NCI-H524 treated with DMSO at 0.1 percent for 48 hours (cell line): Measurements from ENCODE around the gene TMEM50B.
"Not testable (repeated sequence)": the region's sequence is repeated elsewhere in the genome, so short reads cannot be mapped to it uniquely, and the experiment has no call there.

Experiments used
- DNase-seq: peaks from one replicate; lab custom pipeline; 2025; lab: John Stamatoyannopoulos, UW

TMEM50B gene

DNA sequence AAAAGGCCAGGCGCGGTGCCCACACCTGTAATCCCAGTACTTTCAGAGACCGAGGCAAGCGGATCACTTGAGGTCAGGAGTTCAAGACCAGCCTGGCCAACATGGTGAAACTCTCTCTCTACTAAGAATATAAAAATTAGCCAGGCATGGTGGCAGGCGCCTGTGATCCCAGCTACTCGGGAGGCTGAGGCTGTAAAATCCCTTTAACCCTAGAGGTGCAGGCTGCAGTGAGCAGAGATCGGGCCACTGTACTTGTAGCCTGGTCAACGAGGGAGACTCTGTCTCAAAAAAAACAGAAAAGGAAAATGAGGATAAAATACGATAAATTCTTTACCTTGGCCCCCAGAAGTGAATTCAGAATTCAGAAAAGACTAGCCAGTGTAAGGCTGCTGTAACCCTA is 1.6 kb downstream of the TMEM50B start:
- DNase-seq: no peak

DNA sequence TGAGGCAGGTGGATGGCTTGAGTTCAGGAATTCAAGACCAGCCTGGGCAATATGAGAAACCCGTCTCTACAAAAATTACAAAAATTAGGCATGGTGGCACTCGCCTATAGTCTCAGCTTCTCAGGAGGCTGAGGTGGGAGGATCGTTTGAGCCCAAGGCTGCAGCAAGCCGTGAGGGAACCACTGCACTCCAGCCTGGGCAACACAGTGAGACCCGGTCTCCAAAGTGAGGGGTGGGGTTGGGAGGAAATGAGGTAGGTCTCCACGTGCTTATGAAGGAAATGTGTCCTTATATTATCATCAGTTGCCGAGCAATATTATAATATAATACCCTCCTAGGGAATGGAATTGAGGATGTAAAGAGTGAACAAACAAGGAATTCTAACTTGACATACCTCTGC is 2.7 kb downstream of the TMEM50B start:
- no peak for DNase-seq

DNA sequence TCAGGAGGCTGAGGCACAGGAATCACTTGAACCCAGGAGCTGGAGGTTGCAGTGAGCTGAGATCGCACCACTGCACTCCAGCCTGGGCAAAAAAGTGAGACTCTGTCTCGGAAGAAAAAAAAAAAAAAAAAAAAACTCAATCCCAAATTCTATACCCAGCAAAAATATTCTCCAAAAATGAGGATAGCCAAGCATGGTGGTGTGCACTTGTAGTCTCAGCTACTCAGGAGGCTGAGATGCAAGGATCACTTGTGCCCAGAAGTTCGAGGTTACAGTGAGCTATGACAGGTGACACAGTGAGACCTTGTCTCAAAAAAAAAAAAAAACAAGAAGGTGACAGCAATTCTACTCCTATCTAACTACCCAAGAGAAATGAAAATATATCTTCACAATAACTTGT is 6.4 kb downstream of the TMEM50B start:
- no peak for DNase-seq

DNA sequence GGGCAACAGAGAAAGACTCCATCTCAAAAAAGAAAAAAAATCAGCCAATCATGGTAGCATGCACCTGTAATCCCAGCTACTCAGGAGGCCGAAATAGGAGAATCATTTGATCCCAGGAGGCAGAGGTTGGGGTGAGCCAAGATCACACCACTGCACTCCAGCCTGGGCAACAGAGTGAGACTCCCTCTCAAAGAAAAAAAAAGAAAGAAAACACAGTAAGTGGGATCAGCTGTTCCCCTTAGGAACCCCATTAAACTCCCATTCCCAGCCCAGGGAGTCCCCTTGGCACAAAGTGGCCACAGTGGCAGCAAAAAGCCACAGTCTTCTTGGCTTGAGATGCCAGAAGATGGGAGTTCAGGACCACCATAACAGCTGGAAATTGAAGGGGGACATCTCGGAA is 9.1 kb downstream of the TMEM50B start:
- no peak for DNase-seq

DNA sequence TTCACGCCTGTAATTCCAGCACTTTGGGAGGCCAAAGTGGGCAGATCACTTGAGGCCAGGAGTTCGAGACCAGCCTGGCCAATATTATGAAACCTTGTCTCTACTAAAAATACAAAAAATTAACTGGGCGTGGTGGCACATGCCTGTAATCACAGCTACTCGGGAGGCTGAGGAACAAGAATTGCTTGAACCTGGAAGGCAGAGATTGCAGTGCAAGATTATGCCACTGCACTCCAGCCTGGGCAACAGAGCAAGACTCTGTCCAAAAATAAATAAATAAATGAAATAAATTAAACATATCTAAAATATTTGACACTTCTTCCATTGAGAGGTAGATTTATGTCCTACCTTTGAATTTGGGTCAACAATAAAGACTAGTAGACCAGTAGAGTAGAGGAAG is 10.6 kb downstream of the TMEM50B start:
- not testable (repeated sequence) for DNase-seq

DNA sequence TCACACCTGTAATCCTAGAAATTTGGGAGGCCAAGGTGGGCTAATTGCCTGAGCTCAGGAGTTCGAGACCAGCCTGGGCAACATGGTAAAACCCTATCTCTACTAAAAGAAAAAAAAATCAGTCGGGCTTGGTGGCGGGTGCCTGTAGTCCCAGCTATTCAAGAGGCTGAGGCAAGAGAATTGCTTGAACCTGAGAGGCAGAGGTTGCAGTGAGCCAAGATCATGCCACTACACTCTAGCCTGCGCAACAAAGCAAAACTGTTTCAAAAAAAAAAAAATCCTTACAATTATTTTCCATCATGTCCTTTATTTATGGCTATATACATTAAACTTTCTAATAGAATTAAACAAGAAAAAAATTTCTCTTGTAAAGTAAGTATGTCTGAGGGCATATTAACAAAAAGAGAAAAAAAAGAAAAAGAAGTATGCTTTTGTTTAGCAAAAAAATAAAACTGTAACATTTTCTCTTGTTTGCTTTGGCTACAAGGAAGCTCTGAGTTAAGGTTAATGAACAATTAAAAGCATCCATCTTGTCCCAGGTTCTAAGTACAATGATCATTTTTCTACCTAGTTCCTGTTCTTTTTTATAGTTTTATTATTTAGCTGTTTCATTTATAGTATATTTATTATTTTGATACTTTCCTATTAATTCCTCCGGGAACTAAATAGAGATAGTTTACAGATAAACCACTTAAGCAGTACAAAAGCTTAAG is 18.1 kb downstream of the TMEM50B start:
- DNase-seq: no peak

DNA sequence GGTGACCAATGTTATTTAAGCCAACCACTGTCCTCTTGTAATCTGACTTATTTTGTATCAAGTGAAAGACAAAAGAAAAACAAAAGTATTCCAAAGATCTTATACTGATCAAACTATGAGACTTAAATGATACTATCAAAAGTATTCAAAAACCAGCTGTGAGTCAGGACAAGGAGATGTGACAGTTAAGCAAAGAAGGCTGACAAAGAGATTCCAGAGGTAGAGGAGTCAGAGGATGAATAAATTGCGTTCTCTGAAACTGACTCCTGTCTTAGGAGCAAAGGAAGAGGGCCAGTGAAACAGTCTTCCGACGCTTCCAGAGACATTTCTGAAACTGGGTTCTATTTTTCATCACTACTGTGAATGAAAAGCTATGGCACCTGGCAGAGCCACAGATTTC is 20.9 kb downstream of the TMEM50B start:
- DNase-seq: no peak

DNA sequence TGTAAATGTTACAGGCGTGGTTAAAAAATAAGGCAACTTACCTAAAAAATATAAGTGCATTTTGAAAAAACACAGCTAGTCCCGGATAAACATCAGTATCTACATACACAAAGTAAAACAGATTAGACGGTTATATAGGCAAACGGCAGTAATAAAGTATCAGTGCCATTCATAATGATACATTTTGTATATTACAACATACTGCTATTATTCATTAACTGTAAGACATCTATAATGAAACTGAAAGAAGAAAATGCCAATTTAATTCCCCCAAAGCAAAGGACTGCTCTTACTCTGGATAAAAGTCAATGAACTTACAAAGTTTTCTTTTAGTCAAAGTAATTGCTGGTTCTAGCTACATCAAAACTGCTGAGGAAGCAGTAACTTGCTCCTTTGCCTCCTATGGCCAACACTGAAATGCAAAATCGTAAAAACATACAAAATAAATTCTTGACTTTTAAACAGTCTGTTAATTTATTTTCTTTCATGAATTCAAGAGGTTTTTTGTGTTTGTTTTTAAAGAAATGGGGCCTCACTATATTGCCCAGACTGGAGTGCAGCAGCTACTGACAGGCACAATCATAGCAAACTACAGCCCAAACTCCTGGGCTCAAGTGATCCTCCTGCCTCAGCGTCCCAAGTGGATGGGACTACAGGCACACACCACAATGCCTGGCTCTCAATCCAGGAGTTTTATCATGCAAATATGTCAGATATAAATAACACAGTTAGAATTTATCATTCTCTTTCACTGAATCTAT is 23.9 kb downstream of the TMEM50B start:
- no peak for DNase-seq

DNA sequence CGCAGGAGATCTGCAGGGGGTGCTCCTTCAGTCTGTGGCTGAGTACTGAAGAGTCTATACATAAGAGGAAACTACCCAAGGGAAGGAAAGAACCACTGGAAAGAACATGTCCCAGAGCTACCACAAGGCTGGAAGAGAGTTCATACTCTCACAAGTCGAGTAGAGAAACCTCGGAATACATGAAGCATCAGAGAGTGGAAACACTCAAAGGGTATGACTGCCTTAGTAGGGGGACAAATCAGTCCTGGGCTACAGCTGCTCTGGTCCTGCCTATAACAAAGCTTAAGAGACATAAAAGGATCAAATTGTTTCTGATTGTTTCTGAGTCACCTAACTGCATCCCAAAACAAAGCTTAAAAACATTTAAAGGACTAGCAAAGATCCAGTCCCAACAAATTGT is 27.4 kb downstream of the TMEM50B start:
- no peak for DNase-seq

DNA sequence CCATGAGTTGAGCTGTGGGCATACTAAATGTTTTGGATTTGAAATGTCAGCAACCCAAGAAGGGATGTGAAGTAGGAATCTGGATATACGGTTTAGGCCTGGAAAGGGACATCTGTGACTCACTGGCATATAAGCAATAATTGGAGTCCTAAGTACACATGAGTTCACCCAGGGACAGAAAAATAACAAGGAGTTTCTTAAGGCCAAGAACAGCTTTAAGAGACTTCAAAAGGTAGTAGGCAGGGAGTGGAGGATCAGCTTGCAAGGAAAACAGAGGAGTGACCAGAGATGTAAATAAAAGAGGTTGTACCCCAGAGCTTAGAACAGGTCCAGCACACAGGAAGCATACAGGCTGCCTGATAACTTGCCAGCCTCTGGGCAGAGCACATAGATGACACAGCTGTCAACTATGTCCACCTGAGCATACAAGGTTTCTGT is 28.1 kb downstream of the TMEM50B start:
- DNase-seq: no peak

DNA sequence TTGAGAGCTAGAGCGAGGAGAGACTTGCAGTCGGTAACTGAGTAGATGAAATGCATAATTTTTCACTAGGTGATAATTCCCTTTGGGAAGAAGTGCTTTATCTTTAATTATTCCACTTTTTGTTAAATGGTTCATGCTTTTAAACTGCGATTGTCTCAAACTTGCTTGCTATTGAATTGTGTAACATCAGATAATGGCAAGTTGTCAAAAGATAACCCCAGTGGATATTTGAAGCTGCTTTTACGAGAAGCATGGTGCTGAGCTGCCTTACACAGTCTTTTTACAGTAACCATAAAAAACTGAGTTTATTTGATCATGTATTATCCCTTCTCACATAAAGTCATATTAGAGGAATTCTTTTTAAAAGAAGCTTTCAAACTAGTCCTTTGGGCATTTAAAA is 30.2 kb downstream of the TMEM50B start:
- DNase-seq: no peak

DNA sequence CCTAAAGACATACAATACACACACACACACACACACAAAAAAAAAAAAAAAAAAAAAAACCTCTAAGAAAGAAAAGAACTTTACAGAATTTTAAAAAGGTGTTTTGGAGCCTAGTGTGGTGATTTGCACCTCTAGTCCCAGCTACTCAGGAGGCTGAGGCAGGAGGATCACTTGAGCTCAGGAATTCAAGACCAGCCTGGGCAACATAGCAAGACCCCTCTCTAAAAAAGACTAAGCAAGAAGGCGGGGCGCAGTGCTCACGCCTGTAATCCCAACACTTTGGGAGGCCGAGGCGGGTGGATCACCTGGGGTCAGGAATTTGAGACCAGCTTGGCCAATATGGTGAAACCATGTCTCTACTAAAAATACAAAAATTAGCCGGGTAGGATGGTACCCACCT is 33.2 kb downstream of the TMEM50B start:
- not testable (repeated sequence) for DNase-seq

DNA sequence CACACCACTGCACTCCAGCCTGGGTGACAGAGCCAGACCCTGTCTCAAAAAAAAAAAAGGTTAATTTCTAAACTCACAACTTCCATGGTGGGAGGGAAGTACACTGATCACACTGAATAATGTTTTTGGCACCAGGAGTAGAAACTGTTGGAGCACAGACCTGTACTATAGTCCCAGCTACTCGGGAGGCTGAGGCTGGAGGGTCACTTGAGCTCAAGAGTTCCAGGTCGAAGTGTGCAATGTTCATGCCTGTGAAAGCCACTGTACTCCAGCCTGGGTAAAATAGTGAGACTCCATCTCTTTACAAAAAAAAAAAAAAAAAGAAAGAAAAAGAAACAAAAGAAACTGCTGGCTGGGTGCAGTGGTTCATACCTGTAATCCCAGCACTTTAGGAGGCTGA is 35.3 kb downstream of the TMEM50B start:
- no peak for DNase-seq

DNA sequence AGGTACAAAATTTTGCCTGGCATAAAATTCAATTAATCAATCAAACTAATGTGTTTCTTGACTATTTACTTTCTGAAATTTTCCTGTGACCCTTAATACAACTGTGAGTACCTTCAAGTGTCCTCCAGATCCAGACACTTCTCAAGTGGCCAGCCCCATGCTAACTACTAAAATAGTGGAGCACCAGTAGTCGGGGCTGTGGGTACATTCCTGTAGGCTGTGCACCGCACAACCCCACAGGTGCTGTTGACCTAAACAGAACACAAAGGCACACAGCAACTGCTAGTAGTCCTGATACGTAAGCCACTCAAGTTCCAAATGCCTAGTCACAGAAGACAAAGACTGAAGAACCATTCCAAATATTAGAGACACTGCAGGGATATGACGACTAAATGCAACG is 36.6 kb downstream of the TMEM50B start:
- no peak for DNase-seq

DNA sequence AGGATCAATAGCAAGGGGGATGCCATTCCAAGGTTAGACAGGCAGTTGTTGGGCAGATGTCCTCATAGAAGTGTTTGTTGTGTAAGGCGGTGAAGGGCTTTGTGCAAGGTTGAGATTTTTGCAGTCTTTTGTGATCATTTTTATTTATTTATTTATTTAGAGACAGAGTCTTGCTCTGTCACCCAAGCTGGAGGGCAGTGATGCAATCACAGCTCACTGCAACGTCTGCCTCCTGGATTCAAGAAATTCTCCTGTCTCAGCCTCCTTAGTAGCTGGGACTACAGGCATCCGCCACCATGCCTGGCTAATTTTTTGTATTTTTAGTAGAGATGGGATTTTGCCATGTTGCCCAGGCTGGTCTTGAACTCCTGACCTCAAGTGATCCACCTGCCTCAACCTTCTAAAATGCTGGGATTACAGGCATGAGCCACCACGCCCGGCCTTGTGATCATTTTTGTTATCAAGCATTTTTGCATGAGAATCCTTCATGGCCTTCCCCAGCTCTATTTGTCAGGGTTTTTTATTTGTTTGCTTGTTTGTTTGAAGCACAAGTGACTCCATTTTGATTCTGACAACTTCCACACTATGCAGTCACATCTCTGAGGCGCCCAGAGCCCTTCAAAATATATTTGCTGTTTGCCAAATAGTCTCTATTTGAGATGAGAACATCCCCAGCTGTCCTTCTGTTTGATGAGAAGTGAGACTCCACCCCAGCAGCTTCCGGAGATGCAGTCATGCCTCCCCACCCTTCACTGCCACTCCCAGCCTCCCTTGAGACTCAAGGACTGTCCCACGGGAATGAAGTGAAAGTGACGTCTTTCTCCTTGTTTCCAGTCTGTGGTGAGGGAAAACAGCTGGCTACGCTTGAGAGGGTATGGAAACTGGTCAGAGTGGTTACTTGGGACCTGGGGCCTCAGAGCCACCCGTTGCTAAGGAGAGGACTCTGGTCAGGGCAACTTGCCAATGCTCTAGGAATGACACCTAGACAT is 38.0 kb downstream of the TMEM50B start:
- no peak for DNase-seq

DNA sequence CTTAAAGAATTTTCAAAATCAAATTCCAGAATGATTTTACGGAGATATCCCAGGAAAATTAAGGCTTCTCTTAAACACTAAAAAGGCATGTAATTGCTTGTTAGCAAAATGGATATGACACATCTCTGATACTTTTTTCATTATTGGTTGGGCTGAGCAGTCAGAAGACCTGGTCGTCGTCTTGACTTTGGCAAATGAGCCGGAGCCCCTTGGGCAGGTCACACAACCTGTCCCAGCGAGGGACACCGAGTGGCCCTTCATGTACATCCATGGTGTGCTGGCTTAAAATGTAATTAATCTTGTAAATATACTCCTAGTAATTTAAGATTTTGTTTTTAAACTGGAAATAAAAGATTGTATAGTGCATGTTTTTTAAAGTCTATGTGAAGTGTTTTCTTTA is 42.6 kb downstream of the TMEM50B start:
- DNase-seq: no peak

DNA sequence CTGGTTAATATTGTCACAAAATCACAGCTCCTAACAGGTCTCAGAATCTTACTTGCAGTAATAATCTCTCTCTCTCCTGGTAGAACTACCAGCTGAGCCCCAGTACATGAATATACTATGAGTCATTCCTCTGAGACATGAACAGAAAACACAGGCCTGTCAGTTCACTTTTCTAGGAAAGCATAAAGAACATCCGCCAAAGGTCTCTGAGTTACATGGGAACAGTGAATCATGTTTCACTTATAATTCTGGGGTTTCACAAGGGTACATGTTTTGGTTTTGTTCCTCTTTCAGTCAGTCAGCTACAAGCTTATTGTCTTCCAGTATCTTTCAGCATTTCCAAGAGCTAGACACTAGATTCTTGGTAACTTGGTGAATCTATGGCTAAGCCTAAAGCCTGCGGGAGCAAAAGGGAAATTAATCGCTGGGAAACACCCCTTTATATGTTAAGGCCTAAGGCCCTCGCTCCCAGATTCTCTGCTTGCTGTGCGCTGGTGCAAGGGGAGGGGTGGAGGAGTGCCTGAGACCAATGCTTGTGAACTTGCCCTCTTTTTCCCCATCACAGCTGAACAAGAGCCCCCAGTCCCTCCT is 44.9 kb downstream of the TMEM50B start:
- no peak for DNase-seq

DNA sequence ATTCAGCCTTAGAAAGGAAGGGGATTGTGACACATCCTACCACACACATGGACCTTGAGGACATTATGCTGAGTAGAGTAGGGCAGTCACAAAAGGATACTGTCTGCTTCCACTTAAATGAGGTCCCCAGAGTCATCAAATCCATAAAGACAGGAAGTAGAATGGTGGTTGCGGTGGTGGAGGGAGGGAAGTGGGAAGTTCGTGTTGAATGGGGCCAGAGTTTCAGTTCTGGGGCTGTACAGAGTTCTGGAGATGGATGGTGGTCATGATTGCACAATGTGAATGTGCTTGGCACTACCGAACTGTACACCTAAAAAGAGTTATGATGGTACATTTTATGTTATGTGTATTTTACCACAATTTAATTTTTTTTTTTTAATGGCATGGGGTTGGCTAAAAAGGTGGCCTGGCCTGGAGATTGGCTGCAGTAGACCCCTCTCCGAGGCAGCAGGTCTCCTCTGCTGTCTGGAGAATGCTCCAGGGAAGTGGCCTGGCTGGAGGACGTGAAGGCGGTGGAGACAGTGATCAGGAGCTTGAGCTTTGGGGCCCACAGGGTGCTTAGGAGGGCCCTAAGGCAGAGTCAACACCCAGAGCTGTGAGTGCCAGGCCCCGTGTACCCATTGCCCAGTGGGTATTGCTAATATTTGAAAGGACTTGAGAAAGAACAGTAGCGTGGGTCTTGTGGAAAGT is 46.2 kb downstream of the TMEM50B start:
- DNase-seq: no peak

DNA sequence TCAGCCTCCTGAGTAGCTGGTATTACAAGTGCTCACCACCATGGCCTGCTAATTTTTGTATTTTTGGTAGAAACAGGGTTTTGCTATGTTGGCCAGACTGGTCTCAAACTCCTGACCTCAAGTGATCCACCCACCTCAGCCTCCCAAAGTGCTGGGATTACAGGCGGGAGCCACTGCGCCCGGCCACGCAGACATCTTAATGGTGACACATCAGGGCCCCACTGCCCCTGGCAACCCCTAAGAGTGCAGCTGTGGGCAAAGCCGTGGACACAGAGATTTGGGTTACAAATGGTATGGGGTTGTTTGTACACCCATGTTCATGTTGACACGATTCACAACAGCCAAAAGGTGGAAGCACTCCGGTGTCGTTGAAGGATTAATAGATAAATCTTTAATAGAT is 46.8 kb downstream of the TMEM50B start:
- no peak for DNase-seq

DNA sequence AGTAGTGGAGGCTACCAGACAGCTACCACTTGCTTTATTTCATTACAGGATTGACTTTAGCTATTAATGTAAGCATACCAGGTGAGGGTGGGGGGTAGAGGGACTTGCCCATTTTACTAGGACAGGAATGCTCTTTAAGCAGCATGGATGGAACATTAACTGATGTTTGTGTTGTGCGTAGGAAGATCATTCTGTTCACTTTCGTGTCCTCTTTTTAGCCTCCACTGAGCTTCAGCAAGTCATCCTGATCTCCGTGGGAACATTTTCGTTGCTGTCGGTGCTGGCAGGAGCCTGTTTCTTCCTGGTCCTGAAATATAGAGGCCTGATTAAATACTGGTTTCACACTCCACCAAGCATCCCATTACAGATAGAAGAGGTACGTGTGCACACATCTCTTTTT is 47.3 kb downstream of the TMEM50B start:
- no peak for DNase-seq

DNA sequence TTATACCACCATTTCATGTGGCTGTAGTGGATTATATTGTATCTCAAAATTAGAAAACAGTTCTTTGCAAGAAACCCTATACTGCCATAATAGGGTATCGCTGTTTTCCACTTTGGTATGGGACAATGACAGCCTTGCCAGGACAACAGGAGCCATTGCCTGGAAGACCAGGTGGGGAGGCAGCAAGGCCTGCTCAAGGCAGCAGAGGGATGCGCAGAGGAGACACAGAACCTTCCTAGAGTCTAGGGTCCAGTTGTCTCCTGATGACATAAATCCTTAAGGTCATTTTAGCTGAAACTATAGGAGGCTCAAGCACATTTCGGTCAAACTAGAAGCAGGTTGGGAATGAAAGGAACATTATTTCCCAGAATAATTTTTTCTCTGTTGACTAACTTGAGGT is 48.9 kb downstream of the TMEM50B start:
- DNase-seq: no peak

DNA sequence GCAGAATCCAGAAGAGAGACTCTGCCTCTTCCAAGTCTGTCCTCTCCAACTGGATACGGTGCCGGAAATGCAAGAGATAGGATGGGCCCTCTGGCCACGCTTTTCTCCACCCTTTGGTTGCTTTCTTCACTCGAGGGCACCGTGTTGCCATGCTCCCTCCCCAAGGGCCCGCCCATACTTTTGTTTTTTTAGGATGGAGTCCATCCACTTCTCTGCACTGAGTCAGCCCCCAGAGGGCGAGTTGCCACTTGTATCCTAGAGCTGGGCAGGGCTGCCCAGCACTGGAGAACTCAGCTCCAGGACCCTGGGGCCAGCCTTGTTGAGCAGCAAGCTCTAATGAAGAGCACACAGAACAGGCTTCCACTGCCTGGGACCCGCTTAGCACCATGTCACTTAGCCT is 51.1 kb downstream of the TMEM50B start:
- no peak for DNase-seq
